Occipital lobe (tissue), 2 donors: ENCODE results near the gene TMEM170A. TPM values are rescaled to one million over a fixed set of nuclear protein-coding genes. Genes with fewer than 3 reads are reported as not detected.
"Not testable (repeated sequence)": the region's sequence is repeated elsewhere in the genome, so short reads cannot be mapped to it uniquely, and the experiment has no call there.

ENCODE experiments used
- DNase-seq: peaks from one replicate; lab custom pipeline; 2025; lab: John Stamatoyannopoulos, UW
- total RNA-seq: library from RNA; depleted of rRNA; stranded (reverse); fragments of >200 nt; gene quantifications from one replicate; pipeline ENCODE4 v1.2.3, GENCODE V29; 2014

Gene TMEM170A
- total RNA-seq, 1 donor from 2014 or later = 30.7 TPM

- DNase-seq = no peak
Observed at GRCh38 chr16:75455677-75456076, 8.8 kb downstream of the TMEM170A start.

DNA sequence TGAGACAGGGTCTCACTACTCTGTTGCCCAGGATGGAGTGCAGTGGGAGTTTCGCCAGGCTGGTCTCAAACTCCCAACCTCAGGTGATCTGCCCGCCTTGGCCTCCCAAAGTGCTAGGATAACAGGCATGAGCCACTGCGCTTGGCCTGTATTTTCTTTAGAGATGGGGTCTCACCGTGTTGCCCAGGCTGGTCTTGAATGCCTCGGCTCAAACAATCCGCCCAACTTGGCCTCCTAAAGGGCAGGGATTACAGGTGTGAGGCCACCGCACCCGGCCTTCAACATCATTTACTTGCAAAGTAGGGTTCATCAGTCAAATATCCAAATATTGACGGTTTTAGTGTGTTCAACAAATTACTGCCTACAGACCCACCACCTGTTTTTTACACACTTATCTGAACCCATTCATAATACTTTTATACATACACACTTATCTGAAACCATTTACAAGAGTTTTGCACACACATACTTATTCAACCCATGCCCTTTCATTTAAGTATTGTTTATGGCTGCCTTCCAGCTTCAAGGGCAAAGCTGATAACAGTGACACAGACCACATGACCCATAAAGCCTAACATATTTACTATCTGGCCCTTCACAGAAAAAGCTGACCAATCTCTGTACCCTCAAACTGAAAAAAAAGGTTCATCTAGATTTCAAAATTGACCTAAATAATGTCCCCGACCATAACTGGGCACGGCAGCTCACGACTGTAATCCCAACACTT lies 11.9 kb downstream of the TMEM170A start:
- no peak for DNase-seq

DNA sequence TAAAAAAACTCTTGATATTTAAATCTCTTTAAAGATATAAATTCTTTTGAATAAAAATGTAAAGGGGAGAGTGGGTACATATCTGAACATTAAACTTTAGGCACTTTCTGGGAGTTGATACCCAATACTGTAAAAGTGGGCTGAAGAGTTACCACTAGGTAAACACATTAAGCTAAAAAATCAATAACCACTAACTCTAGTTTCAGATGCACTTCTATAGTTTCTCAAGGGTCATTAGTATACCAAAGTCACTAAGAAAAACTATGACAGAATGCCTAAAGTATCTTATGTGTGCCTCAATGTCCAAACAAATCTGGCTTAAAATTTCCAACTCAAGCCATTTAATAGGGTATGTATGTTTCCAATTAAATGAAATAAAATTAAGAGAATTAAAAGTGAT lies 18.1 kb downstream of the TMEM170A start:
- DNase-seq = no peak

- no peak for DNase-seq
Observed at GRCh38 chr16:75445298-75445697, 19.2 kb downstream of the TMEM170A start.

- no peak for DNase-seq
Observed at GRCh38 chr16:75443298-75443697, 21.2 kb downstream of the TMEM170A start.

- DNase-seq = peak; percentile 78
Observed at GRCh38 chr16:75433732-75434413, 30.6 kb downstream of the TMEM170A start.

DNA sequence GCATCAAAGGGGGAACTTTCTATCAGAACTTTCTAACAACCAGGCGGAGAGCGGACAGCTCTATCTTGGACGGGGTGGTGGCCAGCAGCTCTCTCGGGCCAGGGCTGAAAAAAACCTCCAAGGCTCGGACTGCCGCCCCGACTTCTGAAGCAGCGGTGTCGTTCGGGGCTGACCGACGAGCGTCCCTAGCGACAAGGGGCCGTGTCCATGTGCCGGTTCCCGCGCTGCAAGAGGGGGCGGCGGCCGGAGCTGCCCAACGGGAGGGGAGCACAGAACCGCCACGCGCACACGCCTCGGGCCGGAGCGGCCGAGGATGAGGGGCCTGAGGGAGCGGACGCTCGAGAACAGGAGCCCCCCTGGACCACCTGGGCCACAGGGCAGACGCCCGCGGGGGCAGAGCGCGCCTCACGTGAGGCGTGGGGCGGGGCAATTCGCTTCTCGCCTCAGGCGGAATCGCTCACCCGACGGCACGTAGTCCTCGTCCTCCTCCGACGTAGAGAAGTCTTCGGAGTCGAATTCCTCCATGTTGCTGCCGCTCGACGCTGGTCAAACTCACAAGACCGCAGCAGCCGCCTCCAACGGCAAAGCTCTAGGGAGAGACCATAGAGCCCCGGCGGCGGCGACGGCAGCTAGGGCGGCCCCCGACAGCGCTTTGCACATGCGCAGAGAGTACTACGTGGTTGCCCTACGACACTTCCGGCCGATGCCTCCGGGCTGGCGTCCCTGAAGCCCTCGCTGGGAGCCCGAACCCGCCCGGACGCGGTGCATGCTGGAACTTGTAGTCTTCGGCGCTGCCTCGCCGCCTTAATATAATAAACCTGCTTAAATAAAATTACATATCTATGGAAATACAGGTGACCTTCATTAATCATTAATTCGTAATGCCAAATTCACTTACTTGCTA lies 31.4 kb downstream of the TMEM170A start, which contains the start of gene CFDP1:
CFDP1 (minus strand) TSS at position 676 of the 904 bp plus-strand sequence; CDS start at position 525, 151 bp downstream.
- DNase-seq = peak; percentile 86

- no peak for DNase-seq
Observed at GRCh38 chr16:75429621-75430403, 34.7 kb downstream of the TMEM170A start.

GRCh38 chr16:75426524-75426923 lies 38.0 kb downstream of the TMEM170A start:
- not testable (repeated sequence) for DNase-seq

DNA sequence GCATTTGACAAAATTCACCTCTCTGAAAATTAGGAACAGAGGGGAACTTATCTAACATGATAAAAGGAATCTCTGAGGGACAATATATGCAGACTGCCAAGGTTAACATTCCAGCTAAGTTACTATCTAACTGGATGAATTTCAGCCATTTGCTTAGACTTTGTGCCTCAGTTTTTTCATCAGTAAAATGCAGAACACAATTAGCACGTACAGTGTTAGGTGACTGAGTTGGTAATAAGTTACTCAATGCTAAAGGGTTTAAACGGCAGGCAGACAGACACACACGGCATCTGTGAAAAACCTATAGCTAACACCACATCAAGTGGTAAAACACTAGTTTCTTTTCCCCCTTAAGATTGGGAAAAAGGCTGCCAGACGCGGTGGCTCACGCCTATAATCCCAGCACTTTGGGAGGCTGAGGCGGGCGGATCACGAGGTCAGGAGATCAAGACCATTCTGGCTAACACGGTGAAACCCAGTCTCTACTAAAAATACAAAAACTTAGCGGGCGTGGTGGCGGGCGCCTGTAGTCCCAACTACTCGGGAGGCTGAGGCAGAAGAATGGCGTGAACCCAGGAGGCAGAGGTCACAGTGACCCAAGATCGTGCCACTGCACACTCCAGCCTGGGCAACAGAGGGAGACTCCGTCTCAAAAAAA lies 40.3 kb downstream of the TMEM170A start:
- not testable (repeated sequence) for DNase-seq

DNA sequence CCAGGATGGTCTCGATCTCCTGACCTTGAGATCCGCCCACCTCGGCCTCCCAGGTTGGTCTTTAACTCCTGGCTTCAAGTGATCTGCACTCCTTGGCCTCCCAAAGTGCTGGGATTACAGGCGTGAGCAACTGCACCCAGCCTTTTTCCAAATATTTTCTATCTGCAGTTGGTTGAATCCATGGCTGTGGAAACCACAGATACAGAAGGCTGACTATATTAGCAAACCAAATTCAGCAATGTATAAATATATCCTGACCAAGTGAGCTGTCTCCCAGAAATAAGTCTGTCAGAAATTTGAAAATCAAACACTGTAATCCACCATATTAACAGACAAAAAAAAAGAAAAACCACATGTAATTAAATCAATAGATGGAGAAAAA lies 40.8 kb downstream of the TMEM170A start:
- DNase-seq = no peak

GRCh38 chr16:75421820-75422126 lies 42.7 kb downstream of the TMEM170A start:
- DNase-seq = no peak

DNA sequence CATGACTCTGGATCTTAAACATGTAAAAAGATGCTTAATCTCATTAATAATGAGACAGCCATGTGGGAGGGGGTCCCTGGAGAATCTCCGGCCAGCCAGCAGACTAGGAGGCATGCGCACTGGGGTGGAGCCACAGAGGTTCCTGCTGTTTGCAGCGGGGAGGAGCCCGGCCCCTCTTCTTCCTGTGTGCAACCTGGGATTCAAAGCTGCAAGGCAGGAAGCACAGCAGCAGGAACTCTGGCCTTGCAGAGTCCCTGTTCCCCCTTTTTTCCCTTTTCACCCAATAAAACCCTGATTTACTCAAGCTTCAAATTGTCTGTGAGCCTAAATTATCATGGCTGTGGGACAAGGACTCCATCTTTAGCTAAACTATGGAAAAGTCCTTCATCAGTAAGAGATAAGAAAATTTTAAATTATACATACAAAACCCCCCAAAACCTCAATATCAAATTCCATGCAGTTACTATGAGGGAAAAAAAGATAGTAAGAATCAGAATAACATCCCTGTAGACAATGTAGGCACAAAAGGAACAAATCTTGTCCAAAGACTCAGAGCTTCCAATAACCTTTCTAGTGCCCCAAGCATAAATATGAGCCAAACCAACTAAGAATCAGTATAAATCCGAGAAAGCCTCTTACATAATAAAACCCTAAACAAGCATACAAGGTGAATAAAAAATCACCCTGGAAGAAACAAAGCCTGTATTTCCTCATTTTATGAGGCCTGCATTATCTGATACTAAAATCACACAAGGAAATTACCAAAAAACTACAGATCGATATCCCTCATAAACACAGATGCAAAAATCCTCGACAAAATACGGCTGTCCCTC lies 43.3 kb downstream of the TMEM170A start:
- DNase-seq = no peak

- DNase-seq = no peak
Observed at GRCh38 chr16:75416904-75417565, 47.5 kb downstream of the TMEM170A start.

DNA sequence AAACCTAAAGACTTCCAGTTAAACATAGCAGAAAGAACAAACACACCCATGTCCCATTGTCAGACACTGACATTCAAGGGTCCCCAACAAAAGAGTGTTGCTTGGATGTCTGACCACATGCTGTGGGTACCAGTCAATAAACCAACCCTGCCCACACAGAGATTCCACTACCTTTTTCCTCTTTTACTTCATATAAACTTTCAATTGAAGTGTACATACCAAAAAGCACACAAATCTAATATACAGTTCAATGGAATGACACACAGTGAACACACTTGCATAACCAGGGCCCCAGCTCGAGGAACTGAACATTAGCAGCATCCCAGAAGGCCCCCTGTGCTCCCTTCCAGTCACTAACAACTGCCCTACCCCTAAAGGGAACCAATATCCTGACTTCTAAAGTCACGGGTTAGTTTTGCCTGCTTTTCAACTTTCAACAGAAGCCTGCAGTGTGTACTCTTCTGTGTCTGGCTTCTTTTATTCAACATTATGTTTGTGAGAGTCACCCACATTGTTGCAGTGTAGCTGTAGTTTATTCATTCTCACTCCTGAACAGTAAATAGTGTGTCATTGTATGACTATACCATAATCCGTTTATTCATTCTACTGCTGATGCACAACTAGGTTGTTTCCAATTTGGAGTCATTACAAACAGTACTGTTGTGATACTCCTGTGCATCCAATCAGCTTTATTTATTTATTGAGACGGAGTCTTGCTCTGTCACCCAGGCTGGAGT lies 49.2 kb downstream of the TMEM170A start:
- no peak for DNase-seq

GRCh38 chr16:75413951-75414350 lies 50.5 kb downstream of the TMEM170A start:
- DNase-seq = no peak

GRCh38 chr16:75406943-75407342 lies 57.5 kb downstream of the TMEM170A start:
- no peak for DNase-seq

DNA sequence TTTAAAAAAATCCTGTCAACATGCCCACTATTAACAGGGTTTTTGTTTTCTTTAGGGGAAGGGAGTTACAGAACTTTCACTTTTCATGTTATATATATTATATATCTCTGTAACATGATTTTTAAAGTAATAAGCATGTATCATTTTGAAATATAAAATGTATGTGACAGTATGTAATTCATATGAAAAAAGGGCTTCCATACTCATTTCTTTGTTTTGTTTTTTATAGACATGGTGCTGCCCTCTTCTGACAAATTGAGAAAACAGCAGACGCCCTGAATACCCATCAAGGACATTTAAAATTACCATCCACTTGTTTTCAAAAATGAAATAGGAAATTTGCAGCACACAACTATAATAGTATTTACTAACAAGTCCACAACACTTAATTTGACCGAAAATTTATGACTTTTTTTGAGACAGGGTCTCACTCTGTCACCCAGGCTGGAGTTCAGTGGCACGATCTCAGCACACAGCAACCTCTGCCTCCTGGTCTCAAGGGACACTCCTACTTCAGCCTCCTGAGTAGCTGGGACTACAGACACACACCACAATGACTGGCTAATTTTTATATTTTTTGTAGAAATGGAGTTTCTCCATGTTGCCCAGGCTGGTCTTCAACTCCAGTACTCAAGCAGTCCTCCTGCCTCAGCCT lies 61.5 kb downstream of the TMEM170A start:
- no peak for DNase-seq
